HL-60/S4 treated with retinoic acid at 250 ng/mL for 4 days and 3 days (cell line): Measurements from ENCODE around the gene VWA1.
"Not testable (repeated sequence)": the region's sequence is repeated elsewhere in the genome, so short reads cannot be mapped to it uniquely, and the experiment has no call there.

Experiments used
- in situ Hi-C: fragments of 300-500 bp; cut with MboI; formaldehyde crosslinking; loops from 2 replicates; pipeline ENCODE4 v1.7.0; 2022; ENCODE audit warnings: low sequenced_read_pairs

VWA1 gene

DNA sequence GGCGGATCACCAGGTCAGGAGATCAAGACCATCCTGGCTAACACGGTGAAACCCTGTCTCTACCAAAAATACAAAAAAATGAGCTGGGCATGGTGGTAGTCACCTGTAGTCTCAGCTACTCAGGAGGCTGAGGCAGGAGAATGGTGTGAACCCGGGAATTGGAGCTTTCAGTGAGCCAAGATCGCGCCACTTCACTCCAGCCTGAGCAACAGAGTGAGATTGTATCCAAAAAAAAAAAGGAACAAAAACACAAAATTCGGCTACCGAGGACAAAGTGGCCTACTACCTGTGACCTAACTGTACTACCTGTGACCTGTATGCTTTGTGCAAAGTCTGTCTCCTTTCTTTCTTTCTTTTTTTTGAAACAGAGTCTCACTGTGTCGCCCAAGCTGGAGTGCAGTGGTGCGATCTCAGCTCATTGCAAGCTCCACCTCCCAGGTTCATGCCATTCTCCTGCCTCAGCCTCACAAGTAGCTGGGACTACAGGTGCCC, 32.5 kb upstream of the VWA1 start:
- in situ Hi-C loops: not testable (repeated sequence)

DNA sequence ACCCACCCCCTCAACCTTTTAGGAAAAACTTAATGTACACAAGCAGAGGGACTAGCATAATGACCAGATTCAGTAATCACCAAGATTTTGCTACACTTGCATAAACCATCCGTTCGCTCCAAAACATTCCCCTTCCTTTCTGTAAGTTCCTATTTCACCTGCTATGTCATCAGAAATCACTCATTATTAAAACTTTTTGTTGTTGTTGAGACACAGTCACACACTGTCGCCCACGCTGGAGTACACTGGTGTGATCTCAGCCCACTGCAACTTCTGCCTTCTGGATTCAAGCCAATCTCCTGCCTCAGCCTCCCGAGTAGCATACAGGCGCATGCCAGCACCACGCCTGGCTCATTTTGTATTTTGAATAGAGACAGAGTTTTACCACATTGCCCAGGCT, 31.8 kb upstream of the VWA1 start:
- in situ Hi-C loops: no loop called here

DNA sequence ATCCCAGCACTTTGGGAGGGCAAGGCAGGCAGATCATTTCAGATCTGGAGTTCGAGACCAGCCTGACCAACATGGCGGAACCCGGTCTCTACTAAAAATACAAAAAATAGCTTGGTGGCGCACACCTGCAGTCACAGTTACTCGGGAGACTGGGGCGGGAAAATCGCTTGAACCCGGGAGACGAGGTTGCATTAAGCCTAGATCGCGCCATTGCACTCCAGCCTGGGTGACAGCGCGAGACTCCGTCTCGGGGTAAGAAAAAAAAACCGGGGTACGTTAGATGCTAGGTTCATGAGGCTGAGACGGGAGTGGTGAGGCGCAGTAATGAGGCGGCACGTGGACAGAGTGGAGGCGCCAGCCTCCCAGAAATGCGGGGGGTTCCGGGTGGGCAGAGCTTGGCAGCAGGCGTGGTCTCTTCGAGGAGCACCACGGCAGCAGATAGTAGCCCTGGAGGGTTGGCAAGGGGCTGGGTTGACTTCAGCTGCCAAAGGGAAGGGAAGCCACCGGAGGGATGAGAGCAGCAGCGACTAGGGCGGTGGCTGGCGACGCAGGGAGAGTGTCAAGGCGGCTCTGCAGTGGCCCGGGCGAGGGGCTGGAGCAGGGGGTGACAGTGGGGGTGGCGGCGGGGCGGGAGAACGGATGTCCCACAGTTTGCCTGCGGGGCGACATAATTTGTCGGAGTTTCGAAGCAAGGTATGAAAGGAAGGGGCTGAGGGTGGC, 29.2 kb upstream of the VWA1 start:
- in situ Hi-C loops: no loop called here

DNA sequence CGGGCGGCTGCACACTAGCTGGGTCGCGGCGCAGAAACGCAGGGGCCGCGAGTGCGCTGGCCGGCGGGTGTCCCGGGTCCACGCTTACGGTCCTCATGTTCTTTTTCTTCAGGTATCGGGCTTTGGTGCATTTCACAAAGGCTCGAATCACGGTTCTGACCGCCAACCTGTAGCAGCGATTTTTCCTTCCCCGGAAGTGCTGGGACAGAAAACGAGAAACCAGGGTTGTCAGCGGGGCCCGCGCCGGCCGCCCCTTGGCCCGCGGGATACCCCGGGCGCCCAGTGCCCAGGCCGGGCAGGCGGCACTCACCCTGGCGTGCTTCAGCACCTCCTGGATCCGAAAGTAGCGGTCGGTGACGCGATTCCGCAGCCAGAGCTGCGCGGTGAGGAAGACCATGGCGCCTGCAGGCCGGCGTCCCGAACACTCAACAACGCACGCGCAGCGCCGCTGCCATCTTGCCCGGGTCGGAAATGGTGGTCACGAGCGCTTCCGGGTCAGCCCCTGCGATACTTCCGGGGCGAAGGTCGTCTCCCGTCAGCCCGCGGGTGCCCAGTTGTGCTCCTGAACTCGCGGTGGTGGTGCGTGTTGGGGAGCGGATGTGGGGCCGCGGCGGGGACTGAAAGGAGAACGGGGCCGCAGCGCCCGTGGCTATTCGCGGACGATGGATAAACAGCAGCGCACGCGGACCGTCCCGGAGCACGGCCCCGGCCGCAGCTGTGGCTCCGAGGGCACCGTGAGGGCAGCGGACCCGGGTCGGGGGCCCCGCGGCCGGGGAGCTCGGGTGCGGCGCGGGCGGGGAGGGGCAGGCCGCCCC, 28.5 kb upstream of the VWA1 start, which contains the start of gene MRPL20:
TSS of gene MRPL20 (minus strand) at position 473 of the 815 bp plus-strand sequence. CDS start at position 397, 76 bp downstream.
- in situ Hi-C loops: no loop called here

DNA sequence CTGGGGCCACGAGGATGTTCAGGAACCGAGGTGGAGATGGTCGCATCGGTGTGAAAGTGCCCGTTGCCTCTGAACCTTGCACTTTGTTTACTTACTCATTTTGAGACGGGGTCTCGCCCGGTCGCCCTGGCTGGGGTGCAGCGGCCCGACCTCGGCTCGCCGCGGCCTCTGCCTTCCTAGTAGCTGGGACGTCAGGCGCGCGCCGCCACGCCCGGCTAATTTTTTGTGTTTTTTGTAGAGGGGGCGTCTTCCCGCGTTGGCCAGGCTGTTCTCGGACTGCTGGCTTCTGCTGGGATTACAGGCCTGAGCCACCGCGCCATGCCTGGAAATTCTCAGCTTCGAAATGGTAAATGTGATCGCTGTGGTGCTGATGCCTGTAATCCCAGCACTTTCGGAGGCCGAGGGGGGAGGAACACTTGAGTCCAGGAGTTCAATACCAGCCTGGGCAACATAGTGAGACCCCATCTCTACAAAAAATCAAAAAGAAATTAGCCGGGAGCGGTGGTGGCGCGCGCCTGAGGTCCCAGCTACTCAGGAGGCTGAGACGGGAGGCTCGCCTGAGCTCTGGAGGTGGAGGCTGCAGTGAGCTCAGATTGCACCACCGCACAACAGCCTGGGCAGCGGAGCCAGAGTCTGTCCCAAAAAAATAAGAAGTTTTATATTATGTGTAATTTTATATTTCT, 27.7 kb upstream of the VWA1 start:
- in situ Hi-C loops: no loop called here

DNA sequence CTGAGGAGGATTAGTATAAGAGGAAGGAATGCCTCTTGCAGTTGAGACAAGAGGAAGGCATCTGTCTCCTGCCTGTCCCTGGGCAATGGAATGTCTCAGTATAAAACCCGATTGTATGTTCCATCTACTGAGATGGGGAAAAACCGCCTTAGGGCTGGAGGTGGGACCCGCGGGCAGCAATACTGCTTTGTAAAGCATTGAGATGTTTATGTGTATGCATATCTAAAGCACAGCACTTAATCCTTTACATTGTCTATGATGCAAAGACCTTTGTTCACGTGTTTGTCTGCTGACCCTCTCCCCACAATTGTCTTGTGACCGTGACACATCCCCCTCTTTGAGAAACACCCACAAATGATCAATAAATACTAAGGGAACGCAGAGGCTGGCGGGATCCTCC, 25.3 kb upstream of the VWA1 start:
- in situ Hi-C loops: not testable (repeated sequence)

DNA sequence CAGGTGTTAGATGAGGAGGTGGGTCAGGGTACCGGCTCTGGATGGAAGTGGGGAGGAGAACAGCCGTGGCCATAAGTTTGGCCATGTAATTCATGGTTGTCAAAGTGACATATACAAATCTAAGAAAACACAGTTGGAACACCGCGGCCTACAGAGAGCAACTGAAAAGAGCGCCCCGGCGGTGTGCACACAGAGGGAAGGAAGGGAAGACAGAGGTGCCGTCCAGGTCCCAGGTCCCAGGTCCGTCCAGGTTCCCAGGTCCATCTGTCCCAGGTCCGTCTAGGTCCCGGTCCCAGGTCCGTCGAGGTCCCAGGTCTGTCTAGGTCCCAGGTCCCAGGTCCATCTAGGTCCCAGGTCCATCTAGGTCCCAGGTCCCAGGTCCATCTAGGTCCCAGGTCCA, 23.9 kb upstream of the VWA1 start:
- in situ Hi-C loops: no loop called here

DNA sequence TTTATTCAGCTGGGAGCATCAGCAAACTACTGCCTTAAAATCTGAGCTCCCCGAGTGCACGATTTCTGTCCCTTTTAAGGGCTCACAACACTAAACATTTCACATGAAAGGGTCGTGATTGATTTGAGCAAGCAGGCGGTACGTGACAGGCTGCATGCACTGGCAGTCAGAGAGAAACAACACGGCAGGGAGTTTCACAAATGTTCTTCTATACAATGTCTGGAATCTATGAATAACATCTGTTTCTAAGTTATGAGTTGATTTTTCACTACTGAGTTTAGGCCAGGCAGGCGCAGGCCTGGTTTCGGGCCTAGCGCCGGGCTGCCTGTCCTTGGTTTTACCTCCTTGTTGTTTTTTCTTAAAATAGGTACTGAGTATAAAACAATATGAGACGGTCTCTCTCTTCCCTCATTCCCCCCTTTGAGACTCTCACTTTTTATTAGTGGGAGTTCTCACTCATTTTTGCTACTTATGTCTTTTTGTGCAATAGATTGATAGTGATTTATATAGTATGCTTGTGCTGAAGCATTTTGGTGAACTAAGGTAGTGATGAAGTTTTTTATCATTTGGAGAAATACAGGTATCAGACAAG, 23.1 kb upstream of the VWA1 start:
- in situ Hi-C loops: not testable (repeated sequence)

DNA sequence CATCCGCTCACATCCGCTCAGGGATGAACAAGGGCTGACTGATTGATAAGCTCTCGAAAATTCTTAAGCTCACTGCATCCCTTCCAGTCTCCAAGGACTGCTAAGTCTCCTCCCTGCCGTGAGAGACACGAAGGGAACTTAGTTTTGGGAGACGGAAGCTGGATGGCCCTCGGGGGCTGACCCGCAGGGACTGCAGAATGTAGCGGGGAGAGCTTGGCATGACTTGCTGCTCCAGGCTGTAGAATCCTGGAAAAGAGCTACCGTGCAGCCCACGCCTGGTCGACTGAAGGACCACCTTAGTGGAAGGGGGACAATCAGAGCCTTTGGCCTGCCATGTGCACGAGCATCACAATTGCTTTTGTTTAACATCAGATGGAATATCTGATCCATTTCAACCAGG, 19.7 kb upstream of the VWA1 start:
- in situ Hi-C loops: no loop called here

DNA sequence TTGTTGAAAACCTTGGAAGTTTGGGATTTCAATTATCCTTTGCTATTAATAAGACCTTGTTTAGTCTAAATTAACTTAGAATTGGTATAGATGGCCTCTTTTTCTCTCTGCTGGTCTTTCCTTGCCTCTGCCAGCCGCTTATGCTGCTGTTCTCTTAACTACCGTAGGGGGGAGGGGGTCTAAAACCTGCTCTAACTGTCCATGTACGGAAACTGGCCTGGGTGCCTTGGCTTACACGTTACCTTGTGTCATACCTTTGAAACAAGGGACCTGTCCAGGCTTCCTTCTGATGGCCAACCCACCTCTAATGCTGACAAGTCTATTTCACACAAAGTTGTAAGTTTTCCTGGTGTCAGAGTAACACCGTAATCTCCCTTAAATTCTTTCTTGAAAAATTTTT, 18.1 kb upstream of the VWA1 start:
- in situ Hi-C loops: not testable (repeated sequence)

DNA sequence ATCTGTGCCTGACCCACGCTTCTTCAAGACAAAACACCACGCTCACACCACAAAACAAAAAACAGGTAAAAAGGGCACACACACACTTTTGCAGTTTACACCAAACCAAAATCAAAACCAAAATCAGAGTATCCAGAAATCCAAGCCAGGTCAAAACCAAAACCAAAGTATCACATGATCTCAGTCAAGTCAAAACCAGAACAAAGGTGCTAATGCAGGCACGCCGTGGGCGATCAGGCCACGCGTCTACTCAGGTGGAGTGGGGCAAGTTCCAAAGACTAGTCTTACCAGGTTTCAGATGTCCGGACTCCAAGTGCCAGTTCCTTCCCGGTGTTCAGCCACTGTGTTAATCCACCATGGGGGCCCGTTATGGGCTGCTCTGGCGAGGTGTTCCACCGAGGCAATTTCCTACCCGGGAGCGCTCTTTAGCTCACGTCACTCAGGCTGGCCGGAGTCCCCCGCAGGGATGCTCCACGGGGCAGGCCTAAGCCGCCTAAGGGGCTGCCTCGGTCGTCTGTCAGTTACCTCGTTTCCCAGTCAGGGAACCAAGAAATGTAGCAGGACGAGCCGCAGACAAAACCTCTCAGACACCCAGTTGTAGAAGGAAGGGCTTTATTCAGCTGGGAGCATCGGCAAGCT, 17.5 kb upstream of the VWA1 start:
- in situ Hi-C loops: not testable (repeated sequence)

DNA sequence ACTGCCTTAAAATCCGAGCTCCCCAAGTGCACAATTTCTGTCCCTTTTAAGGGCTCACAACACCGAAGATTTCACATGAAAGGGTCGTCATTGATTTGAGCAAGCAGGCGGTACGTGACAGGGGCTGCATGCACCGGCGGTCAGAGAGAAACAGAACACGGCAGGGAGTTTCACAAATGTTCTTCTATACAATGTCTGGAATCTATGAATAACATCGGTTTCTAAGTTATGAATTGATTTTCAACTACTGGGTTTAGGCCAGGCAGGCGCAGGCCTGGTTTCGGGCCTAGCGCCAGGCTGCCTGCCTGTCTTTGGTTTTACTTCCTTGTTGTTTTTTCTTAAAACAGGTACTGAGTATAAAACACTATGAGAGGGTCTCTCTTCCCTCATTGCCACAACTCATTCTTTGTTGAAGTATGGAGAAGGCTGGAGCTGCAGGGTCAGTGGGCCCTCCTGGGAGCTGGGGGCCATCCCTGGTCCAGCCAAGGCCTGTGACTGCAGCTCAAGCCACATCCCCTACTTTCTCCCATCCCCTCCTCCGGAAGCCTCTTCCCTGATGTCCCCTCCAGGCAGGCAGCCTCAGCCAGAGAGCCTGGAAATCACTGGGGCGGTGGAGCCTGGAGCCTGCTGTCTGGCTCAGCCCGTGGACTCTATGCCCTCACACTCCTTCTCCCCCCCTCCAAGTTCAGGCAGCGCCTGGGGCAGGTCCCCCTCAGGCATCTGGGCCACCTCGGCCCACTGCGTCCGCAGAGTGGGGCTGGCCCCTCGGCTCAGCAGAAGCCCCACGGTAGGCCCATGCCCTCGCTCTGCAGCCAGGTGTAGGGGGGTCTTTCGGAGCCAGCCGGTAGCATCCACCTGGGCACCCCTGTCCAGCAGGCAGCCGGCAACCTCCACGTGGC, 16.8 kb upstream of the VWA1 start:
- in situ Hi-C loops: no loop called here

DNA sequence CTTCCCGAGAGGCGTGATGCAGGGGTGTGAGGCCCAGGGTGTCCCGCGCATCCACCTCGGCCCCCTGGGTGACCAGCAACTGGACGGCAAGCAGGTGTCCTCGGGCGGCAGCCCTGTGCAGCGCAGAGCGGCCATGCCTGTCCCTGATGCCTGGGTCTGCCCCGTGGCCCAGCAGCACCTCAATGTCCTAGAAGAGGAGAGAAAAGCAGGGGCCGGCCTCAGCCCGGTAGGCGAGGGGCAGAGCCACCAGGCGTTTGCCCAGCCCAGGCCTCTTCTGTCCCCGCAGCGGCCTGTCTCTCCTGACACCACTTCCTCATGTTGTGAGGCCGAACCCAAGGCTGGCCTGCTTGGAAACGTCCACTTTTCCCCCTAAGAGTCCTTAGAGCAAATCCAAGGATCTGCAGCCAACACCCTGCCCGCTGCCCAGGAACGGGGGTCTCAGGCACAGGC, 16.1 kb upstream of the VWA1 start:
- in situ Hi-C loops: no loop called here

DNA sequence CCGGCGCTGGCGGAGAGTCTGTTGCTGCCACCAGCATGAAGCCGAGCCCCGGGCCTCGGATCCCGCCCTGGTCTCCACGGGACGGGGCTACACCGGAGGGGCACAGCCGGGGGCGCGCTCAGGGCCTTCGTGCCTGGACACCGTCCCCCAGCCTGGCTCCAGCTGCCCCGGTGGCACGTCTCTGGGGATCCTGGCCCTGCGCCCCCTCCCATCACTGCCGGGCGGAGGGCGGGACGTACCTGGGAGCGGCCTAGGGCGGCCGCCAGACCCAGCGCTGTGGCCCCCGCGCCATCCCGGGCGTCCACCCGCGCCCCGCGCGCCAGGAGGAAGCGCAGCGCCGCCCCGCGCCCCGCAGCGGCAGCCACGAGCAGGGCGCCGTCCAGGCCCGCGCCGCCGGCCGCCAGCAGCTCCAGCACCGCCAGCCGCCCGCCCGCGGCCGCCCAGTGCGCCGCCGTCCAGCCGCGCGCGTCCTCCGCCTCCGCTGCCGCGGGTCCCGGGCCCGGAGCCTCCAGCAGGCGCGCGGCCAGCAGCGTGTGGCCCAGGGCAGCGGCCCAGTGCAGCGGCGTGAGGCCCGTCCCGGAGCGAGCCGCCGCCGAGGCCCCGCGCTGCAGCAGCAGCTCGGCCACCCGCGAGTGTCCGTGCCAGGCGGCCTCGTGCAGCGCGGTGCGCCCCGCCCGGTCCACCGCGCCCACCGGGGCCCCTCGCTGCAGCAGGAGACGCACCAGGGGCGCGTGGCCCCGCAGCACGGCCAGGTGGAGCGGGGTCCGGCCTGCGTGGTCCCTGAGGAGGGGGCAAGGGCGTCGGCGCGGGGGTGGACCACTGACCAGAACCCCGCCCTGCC, 15.5 kb upstream of the VWA1 start:
- in situ Hi-C loops: no loop called here

DNA sequence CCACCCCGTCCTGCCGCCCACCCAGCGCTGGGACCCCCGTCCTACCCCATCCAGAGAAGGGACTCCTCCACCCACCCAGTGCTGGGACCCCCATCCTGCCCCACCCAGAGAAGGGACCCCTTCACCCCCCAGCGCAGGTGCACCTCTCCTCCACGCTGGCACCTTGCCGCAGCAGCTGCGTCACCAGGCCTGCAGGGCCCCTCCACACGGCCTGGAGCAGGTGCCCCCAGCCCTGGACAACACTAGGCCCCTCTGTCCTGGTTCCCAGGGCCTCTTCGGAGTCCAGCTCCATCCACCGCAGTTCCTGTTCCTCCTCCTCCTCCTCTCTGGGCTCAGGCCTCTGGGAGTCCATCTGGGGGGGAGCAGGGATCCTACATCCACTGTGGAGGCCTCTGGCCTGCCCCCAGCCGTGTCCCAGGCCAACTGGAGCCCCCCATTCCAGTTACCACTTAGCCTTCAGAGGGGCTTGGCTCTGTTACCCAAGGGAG, 14.8 kb upstream of the VWA1 start:
- in situ Hi-C loops: no loop called here

DNA sequence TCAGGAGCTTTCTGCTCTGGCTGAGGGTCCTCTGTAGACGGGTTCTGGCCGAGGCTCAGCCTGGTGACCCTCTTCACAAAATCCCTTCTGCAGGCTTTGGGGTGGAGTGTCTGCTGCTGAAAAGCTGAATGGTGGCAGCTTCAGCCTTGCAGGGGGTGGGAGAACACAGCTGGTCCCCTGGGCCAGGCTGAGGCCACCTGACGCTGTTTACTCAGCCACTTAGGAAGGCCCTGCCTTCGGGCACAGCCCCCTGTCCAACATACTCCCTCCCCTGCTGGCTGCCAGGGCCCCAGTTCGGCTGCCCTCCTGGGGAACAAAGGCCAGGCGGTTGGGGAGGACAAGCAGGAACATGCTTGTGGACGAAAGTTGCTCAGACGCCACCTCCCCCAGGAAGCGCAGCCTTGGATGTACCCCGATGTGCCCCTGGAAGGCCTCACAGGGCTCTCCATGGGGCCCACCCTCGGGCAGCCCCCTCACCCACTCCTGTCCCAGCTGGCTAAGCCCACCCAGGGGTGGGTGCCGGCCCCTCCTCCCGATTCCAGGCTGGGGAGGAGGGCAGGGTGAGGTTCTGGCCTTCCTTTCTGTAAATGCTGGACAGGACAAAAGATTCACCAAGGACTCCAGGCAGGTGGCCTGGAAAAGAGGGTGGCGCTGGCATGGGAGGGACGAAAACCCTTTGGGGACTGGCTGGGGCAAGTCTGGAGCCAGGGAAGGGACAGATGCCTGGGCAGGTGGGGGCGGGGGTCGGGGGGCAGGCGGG, 14.2 kb upstream of the VWA1 start, which contains the start of gene ANKRD65:
TSS of gene ANKRD65 (minus strand) at position 130 of the 760 bp plus-strand sequence. CDS start 271 bp downstream, outside the sequence.
- in situ Hi-C loops: no loop called here

DNA sequence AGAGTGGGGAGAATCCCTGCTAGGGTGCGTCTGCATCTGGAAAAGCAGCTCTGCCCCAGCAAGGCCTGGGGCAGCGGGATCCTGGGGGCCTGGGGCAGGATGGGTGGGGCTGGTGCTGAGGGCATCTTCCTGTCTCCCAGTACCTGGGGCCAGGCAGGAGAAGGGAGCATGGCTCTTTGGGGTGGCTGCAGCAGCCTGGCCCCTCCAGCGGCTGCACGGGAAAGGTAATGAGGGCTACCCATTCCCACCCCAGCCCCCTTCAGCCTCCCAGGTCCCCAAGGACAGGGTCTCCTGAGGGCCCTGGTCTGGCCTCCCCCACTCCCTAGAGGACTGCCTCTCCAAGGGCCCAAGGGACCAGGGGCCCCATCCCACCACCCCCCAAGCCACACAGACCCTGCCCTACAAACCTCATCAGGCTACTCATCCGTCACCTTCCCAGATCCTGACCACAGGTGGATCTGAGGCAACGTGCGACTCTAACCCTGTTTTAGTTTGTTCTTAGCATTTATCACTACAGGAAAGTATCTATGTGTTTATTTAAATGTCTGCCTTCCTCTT, 13.5 kb upstream of the VWA1 start:
- in situ Hi-C loops: no loop called here
